ENCODE measurements around the gene POLRMT.

The POLRMT gene

GRCh38 chr19:662962-663681, 29.8 kb upstream of the POLRMT start, which contains the start of gene RNF126:
RNF126 (minus strand) TSS chr19:663214; CDS start chr19:663121, 93 bp downstream.
- peak; percentile 93 for DNase-seq (ENCODE audit: low read depth)

GRCh38 chr19:662207-662961, 29.0 kb upstream of the POLRMT start:
- peak; percentile 59 for DNase-seq (ENCODE audit: low read depth)

- peak; percentile 40 for DNase-seq (ENCODE audit: low read depth)
Observed at GRCh38 chr19:661427-662196, 28.3 kb upstream of the POLRMT start.

- no peak for DNase-seq (ENCODE audit: low read depth)
Observed at GRCh38 chr19:660793-661426, 27.6 kb upstream of the POLRMT start.

DNA sequence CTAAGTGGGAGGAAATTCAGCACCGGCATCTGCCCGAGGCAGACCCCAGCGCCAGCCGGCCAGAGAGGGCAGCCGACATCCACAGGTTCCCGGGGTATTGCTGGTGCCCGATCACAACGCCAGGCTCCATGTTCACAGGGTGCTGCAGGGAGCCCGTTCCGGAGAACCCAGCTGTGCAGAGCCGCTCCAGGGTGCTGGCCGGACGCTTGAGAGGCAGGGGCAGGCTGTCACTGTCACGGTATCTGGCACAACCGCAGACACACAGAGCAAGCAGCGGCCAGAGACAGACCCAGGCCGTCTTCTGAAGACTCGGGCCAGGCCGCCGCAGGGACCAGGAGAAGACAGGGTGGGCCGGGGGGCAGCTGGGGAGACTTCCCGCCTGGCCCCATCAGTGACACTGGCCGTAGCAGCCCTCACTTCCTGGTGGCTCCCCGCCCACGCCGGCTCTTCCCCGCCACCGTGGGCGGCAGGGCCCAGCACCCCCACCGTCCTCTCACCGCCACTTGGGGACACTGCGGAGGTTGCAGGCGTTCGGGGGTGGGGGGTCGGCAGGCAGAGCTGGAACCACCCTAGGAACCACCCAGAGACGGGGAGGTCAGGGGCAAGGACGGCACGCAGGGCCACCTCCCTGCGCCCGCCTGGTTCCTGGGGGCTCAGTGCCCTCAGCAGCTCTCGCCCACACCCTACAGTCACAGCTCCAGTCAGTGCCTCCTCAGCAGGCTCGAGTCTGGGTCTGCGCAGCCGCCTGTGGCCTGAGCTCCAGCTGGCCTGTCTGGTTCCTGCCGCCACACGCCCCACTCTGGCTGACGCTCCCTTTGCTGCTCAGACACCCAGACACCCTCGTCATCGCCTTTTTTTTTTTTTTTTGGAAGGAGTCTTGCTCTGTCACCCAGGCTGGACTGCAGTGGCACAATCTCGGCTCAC, 25.8 kb upstream of the POLRMT start:
- peak; percentile 37 for DNase-seq (ENCODE audit: low read depth)

DNA sequence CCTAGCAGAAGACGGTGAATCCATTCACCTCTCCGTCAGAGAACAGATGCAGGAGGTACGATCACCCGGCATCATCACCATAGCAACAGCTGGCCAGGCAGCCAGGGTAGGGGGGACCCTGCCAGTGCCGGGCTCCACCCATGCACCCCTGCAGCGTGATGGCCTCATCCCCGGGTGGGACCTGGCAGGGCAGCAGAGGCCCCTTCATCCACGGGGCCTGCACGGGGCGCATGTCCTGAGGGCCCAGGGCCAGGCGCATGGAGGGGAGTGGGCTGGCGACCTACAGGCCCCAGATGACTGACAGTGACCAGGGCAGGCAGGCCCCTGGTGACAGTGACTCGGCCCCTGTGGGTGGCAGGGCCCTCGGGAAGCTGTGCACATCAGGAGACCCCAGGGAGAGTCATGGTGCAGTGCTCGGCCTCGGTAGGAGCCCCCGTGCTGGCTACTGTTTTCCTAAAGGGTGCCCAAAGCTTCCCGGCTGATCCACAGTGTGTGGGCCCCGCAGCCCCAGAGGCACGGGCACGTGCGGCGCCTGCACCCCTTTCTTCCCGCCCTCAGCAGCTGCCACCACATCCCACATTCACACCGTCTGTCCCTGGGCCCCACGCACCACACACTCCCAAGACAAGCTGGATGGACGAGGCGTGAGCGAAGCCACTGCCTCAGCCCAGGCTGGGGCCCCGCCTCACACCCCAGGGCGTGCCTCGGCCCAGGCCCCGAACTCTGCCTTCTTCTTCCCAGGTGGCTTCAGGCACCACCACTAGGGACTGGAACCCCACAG, 24.9 kb upstream of the POLRMT start:
- no peak for DNase-seq (ENCODE audit: low read depth)

GRCh38 chr19:657611-658010, 24.3 kb upstream of the POLRMT start:
- DNase-seq (ENCODE audit: low read depth) = no peak

GRCh38 chr19:656751-657559, 23.6 kb upstream of the POLRMT start:
- DNase-seq (ENCODE audit: low read depth) = no peak

- DNase-seq (ENCODE audit: low read depth) = no peak
Observed at GRCh38 chr19:655691-656090, 22.4 kb upstream of the POLRMT start.

GRCh38 chr19:653425-653824, 20.1 kb upstream of the POLRMT start:
- DNase-seq (ENCODE audit: low read depth) = no peak

GRCh38 chr19:652467-653389, 19.4 kb upstream of the POLRMT start:
- no peak for DNase-seq (ENCODE audit: low read depth)

DNA sequence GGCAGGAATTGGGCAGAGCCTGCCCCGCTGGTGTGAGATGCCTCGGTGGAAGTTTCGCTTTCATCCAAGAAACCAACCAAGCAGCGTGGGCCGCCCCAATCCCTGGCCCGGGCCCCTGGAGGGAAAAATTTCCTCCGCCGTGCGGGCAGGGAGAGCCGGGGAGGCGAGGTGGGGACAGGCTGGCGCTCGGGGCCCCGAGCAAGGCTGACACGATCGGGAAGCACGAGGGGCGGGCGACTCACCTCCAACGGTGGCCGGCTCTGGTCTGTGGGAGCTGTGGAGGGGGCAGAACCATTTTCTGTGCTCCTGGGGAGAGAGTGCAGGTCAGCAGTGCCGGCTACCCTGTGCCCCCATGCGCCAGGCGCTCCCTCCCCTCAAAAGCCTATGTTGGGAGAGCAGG, 18.7 kb upstream of the POLRMT start:
- DNase-seq (ENCODE audit: low read depth) = no peak

DNA sequence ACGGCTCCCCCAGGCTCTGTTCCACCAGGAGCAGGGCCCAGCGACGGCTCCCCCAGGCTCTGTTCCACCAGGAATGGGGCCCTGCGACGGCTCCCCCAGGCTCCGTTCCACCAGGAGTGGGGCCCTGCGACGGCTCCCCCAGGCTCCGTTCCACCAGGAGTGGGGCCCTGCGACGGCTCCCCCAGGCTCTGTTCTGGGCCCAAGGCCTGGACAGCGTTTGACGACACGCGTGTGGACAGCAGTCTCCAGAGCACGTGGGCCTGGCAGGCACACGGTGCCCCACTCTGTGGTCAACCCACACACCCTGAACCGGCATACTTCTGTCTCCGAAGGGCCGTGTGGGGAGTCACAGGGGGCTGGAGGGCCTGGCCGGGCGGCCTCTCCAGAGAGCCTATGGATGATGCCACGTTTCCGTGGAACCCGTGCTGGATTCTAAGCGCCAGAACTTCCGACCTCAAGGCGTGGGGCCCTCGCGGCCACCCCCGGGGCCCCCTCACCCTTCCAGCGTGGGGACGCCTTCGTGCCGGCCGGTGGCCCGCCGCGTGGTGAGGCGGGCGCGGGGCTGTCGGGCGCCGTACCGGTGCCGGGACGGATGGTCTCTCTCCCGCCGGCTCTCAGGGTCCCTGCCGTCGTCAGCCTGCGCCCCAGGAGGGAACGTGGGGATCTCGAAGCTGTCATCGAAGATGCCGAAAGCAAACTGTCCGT, 17.9 kb upstream of the POLRMT start:
- DNase-seq (ENCODE audit: low read depth) = no peak

GRCh38 chr19:650121-650520, 16.8 kb upstream of the POLRMT start:
- no peak for DNase-seq (ENCODE audit: low read depth)

DNA sequence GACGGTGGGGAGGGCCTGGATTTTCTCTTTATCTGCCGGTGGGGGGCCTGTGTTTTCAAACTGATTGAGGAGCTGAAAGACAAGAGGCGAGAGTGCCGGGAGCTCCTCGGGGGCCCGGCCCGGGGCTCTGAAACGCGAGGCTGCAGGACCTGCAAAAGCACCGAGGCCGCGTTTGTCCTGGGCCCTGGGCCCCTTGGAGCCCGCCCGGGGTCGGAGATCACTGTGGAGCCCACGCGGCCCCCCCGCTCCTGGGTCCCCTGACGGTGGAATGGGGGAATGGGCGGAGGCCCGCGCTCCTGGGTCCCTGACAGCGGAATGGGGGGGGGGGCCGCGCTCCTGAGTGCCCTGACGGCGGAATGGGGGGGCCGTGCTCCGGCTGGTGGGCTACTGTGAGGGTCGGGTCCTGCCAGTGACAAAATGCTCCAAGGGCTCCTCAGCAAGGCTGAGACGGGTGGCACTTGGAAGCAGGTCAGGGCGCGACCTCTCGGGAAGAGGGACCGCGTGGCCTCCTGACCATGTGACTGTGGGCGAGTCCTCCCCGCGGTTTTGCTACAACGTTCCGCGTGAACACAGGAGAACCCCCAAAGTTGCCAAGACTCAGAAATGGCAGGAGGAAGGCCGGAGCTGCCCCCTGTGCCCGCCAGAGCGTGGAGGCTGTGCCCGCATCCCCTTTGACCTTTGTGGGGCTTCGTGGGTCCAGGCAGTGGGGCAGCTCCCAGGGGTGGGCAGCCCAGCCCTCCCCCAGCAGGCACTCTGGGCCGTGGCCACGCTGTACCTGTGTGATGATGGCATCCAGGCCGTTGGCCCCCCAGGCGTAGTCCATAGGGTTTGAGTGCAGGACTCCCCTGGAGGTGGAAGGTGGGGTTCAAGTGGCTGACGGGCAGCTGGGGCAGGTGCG, 15.8 kb upstream of the POLRMT start:
- DNase-seq (ENCODE audit: low read depth) = no peak

- no peak for DNase-seq (ENCODE audit: low read depth)
Observed at GRCh38 chr19:648305-648704, 15.0 kb upstream of the POLRMT start.

Data from stimulated activated CD8-positive, alpha-beta memory T cell treated with anti-CD3 and anti-CD28 coated beads, Interleukin-4, amount 100 ng/mL, for 24 hours (primary cell).